ENCODE measurements around the gene TRIM8.

GRCh38 chr10:102705531-102705930, 61.3 kb downstream of the TRIM8 start:
- TF ChIP-seq ZNF592 (IDR thresholded peaks at IDR 0.05) (no peak), ZNF311 (CRISPR knock-in tag; IDR thresholded peaks at IDR 0.05) (no peak), NR3C1 (CRISPR knock-in tag; IDR thresholded peaks at IDR 0.05) (no peak)
